SH-SY5Y (cell line): ENCODE measurements around the gene LSAMP.

Experiments
- GATA2 ChIP-seq: IDR thresholded peaks from 2 replicates; pipeline ENCODE4 v1.6.1; 2011; ENCODE audit warnings: mild to moderate bottlenecking, low read depth, low read length
- GATA3 ChIP-seq: IDR thresholded peaks from 2 replicates; pipeline ENCODE4 v1.6.1; 2011; ENCODE audit warnings: low read depth, mild to moderate bottlenecking, low read length, moderate library complexity

DNA sequence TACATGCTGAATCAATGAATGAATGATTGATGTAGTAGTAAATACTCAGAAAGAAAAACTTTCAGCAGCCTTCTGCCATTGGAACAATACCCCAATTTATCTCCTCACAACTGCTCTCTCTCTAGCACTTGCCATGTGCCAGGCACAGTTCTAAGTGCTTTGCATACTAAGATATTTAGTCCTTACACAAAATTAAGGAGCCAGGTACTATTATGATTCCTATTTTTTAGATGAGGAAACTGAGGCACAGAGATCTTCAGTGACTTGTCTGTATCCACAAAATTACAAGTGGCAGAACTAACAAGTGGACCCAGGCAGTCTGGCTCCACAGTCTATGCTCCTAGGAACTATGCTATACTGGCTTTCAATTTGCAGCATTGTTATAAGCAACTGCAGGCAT is 279.2 kb downstream of the LSAMP start:
- no peak for TF ChIP-seq GATA2
- TF ChIP-seq GATA3: no peak
